Vagina (tissue), 2 donors: ENCODE results near the gene PGK1.
"Not testable (repeated sequence)": the region's sequence is repeated elsewhere in the genome, so short reads cannot be mapped to it uniquely, and the experiment has no call there.

Source experiments
- POLR2AphosphoS5 ChIP-seq, 2 donors: sonication (generic); formaldehyde crosslinking; IDR thresholded peaks; one replicate each; pipeline ENCODE4 v1.9.0; 2017; ENCODE audit warnings: antibody characterized with exemption in 2 of 2, mild to moderate bottlenecking in 2 of 2, low read depth in 1 of 2; ENCODE audit not compliant: insufficient read depth in 1 of 2
- TF ChIP-seq, protein P1 (sequence below), 3 experiments: fragments of 450-650 bp in 2 of 3; fragments of 200-600 bp in 1 of 3; sonication (generic) in 1 of 3; IDR thresholded peaks; one replicate each; pipeline ENCODE4 v1.5.1; 2017 to 2019; ENCODE audit warnings: antibody characterized with exemption in 3 of 3, mild to moderate bottlenecking in 2 of 3, moderate library complexity in 2 of 3

DNA sequence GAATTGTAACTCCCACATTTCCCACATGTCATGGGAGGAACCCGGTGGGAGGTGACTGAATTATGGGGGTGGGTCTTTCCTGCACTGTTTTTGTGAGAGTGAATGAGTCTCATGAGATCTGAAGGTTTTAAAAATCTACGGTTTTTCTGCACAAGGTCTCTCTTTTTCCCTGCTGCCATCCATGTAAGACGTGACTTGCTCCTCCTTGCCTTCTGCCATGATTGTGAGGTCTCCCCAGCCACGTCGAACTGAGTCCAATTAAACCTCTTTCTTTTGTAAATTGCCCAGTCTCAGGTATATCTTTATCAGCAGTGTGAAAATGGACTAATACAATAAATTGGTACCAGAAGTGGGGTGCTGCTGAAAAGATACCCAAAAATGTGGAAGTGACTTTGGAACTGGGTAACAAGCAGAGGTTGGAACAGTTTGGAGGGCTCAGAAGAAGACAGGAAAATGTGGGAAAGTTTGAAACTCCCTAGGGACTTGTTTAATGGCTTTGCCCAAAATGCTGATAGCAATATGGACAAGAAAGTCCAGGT, 43.0 kb downstream of the PGK1 start:
- TF ChIP-seq, protein P1, sequence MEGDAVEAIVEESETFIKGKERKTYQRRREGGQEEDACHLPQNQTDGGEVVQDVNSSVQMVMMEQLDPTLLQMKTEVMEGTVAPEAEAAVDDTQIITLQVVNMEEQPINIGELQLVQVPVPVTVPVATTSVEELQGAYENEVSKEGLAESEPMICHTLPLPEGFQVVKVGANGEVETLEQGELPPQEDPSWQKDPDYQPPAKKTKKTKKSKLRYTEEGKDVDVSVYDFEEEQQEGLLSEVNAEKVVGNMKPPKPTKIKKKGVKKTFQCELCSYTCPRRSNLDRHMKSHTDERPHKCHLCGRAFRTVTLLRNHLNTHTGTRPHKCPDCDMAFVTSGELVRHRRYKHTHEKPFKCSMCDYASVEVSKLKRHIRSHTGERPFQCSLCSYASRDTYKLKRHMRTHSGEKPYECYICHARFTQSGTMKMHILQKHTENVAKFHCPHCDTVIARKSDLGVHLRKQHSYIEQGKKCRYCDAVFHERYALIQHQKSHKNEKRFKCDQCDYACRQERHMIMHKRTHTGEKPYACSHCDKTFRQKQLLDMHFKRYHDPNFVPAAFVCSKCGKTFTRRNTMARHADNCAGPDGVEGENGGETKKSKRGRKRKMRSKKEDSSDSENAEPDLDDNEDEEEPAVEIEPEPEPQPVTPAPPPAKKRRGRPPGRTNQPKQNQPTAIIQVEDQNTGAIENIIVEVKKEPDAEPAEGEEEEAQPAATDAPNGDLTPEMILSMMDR (IDR thresholded peaks at IDR 0.05) = not testable (repeated sequence)
- not testable (repeated sequence) for TF ChIP-seq POLR2AphosphoS5 (IDR thresholded peaks at IDR 0.05; ENCODE audit: insufficient read depth in 1 of 2, low read depth in 1 of 2)
